Activated T-helper 1 cell treated with Interleukin-2 at 50 U/mL for 16 hours (primary cell): ENCODE results near the gene MUC2.
A peak's percentile ranks its signal among the peaks of the same experiment; 100 is the strongest.

ENCODE experiments used
- DNase-seq: peaks from one replicate; pipeline ENCODE4 v3.0.0-alpha.2; 2020; ENCODE audit warnings: low read depth

Gene MUC2

DNA sequence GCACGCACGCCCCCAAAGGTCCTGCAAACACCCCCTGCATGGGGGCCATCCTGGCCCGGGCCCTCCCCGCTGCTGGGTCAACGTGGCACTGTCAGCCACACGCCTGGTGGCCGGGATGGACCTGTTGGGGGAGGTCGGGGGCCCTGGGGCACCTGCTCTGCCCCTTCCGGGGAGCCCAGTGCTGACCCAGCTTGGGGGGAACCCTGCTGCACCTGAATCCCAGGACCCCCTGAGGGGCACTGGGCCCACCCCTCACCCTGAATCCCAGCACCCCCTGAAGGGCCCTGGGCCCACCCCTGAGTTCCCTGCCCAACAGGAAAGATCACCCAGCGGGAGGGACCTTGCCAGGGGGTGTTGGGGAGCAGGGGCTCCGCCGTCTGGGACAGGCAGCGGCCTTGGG lies 37.7 kb upstream of the MUC2 start:
- no peak for DNase-seq

DNA sequence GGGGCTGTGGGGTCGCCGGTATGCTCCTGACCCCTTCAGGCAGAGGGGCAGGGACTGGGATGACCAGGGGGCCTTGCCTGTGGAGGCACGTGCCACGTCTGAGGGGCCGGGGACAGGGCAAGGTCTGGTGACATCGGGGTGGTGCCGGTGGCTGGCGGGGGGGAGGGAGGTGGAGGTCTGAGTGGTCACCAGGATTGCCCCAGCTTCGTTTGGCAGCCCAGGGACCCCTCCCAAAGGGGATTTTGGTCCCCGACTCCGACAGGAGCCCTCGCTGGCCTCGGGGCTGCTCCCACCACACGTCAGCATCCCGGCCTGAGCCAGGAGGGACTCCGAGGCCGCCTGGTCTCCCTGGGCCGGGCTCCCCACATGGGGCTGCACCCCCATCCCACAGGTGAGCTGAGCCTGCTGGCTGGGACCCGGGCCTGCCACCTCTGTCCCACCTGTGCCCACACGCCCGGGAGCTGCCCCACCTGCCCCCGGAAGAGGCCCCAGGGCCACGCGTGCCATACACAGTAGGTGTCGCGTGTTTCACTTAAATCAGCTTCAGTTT lies 37.1 kb upstream of the MUC2 start:
- no peak for DNase-seq

DNA sequence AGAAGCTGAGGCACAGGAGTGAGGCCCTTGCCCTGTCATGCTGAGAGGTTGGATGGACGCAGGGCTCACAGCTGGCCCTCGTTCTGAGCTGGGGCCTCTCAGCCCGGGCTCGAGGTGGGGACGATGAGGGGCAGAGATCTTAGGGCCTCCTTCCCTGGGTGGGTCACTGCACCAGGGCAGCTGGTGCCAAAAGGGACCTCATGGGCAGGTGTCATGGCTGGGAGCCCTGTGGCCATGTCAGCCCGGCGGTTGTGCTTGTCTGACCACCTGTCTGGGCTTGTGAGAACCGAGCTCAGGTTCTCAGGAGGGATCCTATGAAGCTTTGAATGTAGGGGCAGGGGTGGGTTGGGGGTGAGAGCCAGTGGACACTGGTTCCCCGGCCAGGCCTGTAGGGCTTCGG lies 36.3 kb upstream of the MUC2 start:
- no peak for DNase-seq

DNA sequence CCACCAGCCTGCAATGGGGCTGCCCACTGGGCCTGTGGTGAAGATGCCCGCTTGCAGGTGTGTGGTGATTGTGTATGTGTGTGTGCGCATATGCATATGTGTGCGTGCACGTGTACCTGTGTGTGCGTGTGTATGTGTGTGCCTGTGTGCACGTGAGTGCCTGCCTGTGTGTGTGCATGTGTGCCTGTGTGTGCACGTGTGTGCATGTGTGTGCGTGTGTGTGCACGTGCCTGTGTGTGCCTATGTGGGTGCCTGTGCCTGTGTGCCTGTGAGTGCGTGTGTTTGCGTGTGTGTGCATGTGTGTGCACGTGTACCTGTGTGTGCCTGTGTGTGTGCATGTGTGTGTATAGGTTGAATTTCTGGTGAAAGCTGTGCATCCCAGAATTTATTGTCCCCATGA lies 35.8 kb upstream of the MUC2 start:
- no peak for DNase-seq

DNA sequence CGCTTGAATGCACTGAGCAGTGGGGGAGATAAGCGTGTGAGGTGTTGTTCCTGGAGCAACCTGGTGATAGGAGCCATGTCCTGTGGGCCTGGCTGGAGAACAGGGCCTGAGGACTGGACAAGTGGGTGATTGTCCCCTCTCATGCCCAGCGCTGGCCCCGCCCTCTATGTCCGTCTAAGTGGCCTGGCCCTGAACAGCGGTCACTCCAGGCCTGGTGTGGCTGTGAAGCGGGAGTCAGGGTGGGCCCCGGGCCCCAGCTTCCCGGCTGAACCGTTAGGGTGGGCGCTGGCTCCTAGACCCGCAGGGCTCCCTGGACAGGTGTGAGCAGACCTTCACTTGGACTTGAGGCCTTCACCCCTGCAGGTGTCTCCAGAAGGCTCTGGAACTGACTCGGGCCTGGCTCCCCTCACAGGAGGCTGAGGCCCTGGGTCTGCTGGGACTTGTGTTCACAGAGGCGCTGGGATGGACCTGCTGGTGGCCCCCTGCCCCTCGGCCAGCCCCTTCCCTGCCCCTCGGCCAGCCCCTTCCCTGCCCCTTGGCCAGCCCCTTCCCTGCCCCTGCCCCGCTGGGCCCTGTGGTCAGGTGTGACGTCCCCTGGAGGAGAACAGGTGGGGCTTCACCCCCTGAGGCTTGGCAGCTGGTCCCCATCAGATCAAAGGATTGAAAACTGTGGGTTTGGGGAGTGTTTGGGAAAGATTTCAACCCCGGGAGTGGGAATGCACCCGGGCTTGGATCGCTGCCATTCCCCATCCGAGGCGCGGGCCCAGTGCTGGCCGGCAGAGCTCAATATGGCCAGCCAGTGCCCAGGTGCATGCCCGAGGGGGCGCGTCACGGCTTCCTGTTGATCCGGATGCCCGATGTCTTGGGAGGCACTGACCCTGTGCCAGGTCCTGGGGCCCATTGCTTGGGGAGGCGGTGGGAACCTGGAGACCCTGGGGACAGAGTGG lies 34.9 kb upstream of the MUC2 start:
- DNase-seq: no peak

DNA sequence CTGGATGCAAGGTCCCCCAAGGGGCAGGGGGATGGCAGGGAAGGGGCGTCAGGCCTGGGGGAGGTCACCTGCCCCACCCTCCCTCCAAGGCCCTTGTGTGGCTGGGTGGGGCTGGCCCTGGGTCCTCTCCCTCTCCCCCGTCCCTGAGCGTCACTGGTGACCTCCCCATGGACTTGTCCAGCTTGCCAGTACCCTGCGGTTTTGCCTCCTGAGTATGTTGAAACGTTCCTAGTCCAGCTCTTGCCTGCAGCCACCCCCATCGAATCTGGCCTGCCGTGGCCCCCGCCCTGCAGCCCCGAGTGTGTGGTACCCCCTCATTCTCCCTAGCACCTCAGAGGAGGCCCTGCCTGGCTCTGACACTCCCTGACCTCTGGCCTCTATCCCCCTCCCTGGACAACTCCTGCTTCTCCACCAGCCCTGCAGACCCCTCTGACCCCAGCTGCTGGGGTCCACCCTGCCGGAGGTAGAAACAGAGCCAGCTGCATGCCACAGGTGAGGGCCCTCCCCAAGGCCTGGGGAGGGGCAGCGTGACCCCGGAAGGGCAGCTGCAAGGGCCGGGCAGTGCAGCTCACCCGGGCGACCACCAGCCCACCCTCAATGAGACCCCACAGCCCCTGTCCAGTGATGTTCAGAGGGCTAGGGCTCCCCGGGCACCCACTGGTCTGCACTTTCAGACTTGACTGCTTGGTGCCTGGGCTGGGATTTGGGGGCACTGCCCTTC lies 34.1 kb upstream of the MUC2 start:
- DNase-seq: no peak

DNA sequence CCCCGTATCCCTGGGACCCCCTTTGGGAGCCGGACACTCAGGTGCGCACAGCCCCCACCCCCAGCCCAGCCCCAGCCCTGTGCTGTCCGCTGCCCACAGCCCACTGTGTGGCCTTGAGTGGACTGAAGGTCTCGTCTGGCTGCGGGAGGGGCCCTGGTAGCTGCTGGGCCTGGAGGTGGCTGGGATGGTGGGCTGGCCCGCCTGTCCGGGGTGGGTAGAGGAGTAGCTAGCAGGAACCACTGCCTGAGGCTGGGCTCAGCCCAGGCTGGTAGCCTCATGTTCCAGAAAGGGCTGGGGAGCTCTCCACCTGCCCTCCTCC lies 33.6 kb upstream of the MUC2 start:
- no peak for DNase-seq

DNA sequence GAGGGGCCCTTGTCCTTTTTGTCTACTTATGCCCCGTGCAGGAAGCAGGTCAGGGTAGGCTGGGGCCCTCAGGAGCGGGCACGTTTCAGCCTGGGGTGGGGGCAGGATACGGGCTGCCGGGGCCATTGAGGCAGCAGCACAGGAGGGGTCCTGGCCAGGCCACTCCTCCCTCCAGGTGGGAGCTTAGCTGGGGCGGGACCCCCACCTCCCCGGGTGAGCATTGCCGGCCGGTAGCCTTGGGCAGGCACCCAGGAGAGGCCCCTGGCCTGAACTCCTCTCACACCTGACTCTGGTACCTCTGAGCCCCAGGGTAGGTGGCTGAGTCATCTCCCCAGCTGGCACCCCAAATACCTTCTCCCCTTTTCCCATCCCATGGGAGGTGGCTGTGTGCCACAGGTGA lies 33.2 kb upstream of the MUC2 start:
- no peak for DNase-seq

DNA sequence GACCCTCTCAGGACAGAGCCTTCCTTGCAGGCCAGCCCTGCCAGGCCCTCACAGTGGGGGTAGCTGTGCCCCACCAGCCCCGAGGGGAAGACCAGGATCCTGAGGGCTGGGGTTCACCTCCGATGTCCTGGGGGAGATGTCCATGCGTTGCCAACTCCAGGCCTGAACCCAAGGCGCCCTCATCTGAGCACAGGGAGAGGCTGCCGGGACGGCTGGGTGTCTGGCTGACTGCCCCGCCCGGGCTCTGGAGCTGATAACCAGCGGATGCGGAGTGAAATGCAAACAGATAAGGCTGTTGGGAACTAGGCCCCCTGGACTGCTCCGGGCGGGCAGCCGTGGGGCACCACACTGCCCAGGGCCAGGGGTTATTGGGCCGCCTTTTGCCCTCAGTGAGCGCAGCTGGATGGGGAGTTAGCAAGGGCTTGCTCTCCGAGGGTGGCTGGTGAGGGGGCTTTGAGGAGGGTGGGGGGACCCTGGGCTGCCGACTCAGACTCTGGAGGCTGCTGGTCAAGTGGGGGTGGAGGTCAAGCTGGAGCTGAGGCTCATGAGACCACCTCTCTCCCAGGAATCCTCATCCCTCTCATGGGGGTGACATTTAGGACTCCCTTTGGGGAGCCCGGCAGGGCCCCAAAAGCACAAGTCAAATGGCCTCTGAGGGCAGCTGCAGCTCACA lies 32.6 kb upstream of the MUC2 start:
- no peak for DNase-seq

DNA sequence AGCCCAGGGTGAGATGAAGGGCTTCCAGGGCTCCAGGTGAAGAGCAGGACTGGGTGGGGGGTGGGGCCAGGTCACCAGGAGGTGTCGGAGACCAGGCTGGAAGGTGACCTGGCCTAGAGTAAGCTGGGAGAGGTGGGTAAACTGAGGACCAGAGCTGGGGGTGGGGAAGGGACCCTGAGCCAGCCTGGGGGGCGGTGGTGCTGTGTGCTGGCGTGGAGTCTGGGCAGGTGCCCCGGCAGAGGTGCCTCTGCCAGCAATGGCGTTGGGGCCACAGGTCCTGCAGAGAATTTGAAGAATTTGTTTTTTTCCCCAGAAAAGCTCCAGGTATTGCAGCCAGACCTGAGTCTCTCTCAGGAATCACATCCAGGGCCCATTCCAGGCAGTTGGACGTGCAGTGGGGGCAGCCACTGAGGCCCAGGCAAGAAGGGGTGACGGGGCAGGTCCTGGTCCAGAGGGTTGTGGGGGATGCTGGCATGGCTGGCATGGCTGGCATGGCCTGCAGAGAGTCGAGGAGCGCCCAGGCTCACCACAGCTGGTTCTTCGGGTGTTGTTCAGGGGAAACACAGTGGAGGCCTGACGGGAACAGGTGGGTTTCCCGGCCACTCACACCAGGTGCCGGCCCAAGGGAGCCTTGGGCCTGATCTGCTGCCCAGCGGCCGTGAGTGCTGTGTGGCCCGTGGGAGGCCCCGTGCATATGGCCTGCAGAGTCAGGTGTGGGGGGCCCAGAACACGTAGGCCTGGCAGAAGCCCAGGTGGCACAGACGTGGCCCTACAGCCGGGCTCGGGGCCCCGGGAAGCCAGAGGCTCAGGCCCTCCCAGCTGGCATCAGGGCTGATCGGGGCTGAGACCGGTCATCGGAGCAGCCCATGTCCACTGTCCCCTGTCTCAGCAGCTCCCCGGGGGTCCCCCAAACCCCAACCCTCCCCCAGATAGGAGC lies 31.8 kb upstream of the MUC2 start:
- no peak for DNase-seq

DNA sequence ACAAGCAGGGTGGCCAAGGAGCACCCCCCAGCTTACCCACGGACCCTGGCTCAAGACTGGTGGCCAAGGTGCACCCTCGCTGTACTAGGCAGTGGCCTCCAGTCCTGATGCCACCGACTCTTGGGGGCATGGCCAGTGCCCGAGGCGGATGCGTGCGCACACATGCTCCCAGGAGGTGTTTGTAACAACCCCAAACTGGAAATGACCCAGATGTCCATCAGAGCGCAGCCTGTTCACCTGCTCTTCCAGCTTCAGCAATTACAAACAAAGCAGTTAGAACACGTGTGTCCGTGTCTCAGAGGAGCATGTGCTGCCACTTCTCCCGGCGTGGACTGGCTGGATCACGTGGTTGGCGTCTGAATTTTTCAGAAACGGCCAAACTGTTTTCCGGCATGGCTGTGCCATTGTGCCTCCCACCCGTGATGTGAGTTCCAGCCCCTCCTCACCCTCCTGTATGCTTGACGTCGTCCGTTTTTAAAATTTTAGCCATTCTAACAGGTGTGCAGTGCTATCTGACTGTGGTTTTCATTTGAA lies 31.0 kb upstream of the MUC2 start:
- DNase-seq: no peak

DNA sequence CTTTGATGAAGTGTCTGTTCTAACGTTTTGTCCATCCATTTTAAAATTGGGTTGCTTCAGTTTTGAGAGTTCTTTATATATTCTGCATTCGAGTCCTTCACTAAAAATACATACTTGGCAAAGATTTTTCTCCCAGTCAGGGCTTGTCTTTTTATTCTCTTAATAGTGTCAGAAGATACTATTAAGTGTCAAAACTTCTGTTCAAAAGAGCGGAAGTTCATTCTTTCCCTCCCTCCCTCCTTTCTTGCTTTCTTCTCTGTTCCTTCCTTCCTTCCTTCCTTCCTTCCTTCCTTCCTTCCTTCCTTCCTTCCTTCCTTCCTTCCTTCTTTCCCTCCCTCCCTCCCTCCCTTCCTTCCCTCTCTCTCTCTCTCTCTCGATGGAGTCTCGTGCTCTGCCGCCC lies 30.5 kb upstream of the MUC2 start:
- no peak for DNase-seq

DNA sequence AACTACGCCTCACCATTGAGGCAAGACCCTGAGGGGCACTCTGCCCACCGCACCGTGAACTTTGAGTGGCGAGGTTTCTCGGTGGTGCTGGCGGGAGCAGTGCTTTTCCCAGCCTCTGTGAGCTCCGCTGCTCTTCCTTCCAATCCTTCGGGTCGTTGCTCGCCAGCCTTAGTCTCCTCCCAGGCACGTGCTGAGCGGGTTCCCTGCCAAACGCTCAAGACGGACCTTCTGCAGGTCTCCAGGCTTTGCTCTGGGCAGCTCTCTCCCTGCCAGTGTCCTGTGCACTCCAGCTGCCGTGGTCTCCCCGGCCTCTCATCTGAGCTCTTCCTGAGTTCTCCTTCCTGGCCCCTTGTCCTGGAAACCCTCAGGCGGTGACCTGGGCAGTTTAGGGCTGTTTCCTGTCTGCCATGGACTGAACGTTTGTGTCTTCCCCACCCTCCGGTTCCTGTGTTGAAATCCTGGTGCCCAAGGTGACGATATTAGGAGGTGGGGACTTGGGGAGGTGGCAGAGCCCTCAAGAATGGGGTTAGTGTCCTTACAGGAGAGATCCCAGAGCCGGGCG lies 27.0 kb upstream of the MUC2 start:
- no peak for DNase-seq

DNA sequence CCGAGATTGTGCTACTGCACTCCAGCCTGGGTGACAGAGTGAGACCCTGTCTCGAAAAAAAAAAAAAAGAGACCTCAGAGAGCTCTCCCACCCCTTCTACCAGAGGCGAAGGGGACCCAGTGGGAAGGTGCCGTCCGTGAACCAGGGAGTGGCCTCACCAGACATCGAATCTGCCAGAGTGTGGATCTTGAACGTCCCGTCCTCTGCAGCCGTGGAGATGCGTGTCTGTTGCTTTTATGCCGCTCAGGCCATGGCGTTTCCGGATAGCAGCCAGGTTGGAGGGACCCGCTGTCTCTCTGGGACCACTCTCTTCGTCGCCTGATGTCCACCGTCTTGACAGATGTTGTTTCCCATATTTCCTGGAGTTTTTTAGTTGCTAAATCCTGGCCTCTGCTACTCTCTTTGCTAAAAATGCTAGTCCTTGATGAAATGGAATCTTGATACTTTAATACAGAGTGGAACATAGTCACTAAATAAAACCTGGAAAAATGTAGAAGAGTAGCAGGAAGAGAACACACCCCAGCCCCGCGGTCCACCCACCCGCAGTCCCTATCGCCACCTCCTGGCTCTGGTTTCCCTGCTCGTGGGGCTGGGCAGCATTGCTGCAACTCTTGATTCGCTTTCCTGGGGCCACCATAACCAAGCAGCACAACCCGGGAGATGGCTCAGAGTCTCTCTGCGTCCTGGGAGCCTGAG lies 26.2 kb upstream of the MUC2 start:
- no peak for DNase-seq

DNA sequence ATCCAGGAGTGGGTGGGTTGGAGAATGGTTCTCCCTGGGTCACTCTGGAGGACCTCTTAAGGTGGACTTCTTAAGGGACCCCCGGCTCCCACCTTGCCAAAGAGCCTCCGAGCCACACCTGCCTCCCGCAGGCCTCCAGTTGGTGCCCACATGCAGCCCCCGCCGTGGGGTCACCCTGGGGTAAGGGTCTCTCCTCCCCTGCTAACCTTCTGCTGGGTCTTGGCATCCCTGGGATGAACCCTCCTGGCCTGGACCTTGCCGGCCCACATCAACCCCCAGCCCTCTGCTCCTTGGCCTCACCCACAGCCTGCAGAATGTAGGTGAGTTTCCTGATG lies 25.6 kb upstream of the MUC2 start:
- DNase-seq: no peak

DNA sequence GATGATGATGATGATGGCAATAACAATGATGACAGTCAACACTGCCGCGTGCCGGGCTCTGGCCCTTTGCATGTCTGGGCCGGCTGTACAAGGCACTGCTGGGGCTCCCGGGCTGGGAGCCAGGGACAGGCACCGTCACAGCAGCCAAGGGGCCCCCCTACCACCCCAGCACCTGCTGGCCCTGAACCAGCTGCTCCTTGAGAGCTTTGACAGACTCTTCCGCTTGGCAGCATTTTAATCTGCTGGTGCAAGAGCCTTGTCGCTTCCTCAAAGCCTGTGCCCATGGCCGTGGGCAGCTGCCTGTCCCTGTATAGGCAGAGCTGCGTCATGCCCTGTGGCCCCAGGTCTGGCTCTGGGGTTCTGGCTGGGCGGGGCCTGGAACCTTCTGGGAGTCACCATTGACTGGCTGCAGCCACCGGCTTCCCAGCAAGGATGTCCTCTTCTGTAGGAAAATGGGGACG lies 25.2 kb upstream of the MUC2 start:
- no peak for DNase-seq

DNA sequence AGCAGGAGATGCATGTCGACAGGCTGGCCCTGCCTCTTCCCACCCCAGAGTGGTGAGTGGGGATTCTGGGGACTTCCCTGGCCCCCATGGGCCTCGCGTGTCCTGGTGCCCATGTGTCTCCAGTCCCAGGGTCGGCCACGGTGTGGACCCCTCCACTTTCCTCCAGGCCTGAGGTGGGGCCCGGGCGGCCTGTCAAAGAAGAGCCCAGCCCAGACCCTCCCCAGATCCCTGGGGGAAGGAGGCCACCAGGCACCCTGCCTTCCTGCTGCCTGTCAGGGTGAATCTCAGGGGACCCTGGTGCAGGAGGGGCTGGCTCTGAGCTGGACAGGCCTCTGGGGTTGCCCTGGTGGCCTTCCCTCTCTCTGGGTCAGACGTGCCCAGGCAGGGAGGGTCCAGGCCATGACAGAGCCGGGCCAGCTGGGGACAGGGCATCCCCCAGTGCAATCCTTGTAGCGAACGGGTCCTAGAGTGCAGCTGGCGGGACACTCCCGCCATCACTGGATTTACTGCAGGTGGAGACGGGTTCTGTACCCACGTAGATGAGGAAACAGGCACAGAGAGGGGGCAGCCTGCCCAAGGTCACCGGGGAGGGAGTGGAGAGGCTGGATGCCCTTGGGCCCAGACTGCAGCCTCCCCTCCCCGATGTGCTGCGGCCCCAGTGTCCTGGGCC lies 24.6 kb upstream of the MUC2 start:
- DNase-seq: no peak

DNA sequence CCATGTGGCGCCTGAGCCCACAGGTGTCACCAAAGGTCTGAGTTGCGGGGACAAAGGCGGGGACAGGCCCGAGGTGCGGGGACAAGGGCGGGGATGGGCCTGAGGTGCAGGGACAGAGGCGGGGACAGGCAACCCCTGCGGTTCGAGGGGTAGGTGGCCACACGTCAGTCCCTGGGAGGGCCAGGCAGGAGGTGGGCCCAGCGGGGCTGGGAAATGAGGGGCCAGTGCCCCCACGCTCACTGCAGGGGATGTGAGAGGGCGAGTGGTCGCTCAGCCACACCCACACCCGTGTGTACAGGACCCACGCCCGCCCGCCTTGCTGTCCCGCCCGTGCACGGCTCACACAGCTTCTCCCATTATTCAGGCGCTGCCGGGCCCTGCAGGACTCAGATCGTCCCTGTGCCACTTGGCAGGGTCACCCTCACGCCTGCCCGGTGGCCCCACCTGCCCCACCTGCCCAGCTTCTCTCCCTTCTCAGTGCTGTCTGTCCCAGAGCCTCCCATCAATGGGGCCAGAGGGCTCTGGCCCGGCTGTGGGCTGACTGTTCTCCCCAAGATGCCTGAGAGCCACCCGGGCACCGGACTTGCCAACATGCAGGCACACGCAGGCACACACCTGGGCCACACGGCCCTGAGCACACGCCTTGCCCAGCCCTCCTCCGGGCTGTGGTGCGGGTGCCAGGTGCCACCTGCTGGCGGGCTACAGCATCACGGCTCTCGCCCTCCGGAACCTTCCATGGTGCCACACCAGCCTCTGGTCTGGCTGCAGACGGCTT lies 23.9 kb upstream of the MUC2 start:
- peak; percentile 56 for DNase-seq
